GM12892 (cell line): ENCODE measurements around the gene ZNF277.

Source experiments
- POLR2A ChIP-seq: IDR thresholded peaks from 2 replicates; pipeline ENCODE4 v1.6.1; 2011; ENCODE audit warnings: low read depth, low read length, control low read depth
- POLR2AphosphoS5 ChIP-seq: IDR thresholded peaks from 2 replicates; pipeline ENCODE4 v1.6.1; 2011; ENCODE audit warnings: low read depth, low read length, control low read depth
- TAF1 ChIP-seq: IDR thresholded peaks from 2 replicates; pipeline ENCODE4 v1.6.1; 2011; ENCODE audit warnings: low read depth, mild to moderate bottlenecking, control low read depth, low read length, borderline replicate concordance

DNA sequence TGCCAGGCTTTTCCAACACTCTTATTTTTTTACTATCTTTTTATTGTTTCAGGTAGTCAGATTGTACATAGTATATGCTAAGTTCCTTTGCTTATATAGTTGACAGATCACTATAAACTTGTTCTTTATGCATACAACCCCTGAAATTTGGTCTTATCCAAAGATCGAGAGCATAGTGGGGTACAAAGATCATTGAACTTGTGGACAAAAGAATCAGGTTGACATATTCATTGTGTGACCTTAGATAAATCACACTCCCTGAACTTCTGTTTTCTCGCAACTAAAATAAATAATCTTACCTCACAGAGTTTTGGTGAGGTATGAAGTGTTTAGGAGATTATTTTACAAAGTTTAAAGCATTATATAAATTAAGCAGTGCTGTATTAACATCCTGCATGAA, 22.1 kb downstream of the ZNF277 start:
- TF ChIP-seq POLR2A, result no peak
- no peak for TF ChIP-seq POLR2AphosphoS5
- TF ChIP-seq TAF1, result no peak
